Transverse colon (tissue), 4 donors: ENCODE measurements around the gene RTL5. TPM values are rescaled to one million over a fixed set of nuclear protein-coding genes. Genes with fewer than 3 reads are reported as not detected.

Source experiments
- DNase-seq: peaks from one replicate; pipeline ENCODE4 v3.0.0-alpha.2; 2019
- H3K27ac ChIP-seq, 4 donors: fragments of 200-600 bp; sonication (generic); 2 replicates each; pipeline ENCODE4 v1.5.1; 2016 to 2018; ENCODE audit warnings: inconsistent platforms in 4 of 4
- H3K27me3 ChIP-seq: fragments of 200-600 bp; sonication (generic); 2 replicates; pipeline ENCODE4 v1.5.1; 2017; ENCODE audit warnings: inconsistent platforms
- H3K36me3 ChIP-seq, 4 donors: fragments of 200-600 bp; sonication (generic); 2 replicates each; pipeline ENCODE4 v1.5.1; 2017 to 2019; ENCODE audit warnings: inconsistent platforms in 4 of 4
- H3K4me1 ChIP-seq, 4 donors: fragments of 200-600 bp; sonication (generic); 2 replicates each; pipeline ENCODE4 v1.5.1; 2017 to 2020; ENCODE audit warnings: inconsistent platforms in 4 of 4
- H3K4me3 ChIP-seq, 4 donors: fragments of 200-600 bp; sonication (generic); 1 replicate in 1 of 4; 2 replicates in 3 of 4; pipeline versions ENCODE4 v1.5.1 to v1.6.1; 2017 to 2019; ENCODE audit warnings: inconsistent platforms in 4 of 4
- H3K9me3 ChIP-seq, 2 donors: fragments of 200-600 bp; sonication (generic); 2 replicates each; pipeline ENCODE4 v1.5.1; 2017 to 2019; ENCODE audit warnings: inconsistent platforms in 2 of 2
- EP300 ChIP-seq: sonication (generic); formaldehyde crosslinking; IDR thresholded peaks from one replicate; pipeline ENCODE4 v1.6.1; 2017; ENCODE audit warnings: antibody characterized with exemption, low read depth
- POLR2A ChIP-seq: fragments of 450-650 bp; IDR thresholded peaks from one replicate; pipeline ENCODE4 v1.6.1; 2016; ENCODE audit warnings: antibody characterized with exemption, mild to moderate bottlenecking, moderate library complexity
- POLR2AphosphoS5 ChIP-seq, 3 donors: sonication (generic); formaldehyde crosslinking; IDR thresholded peaks; one replicate each; pipeline ENCODE4 v1.6.1; 2016; ENCODE audit warnings: antibody characterized with exemption in 3 of 3
- WGBS, 2 donors: methylation state at CpG; one replicate each; pipeline ENCODE4 v1.1.5; 2018; ENCODE audit warnings: low coverage in 1 of 2; 5-methylcytosine and 5-hydroxymethylcytosine counted together
- in situ Hi-C, 4 donors: fragments of 200-750 bp; cut with MboI; loops; one replicate each; pipeline versions ENCODE4 v1.15.0 to v1.15.1; 2017; ENCODE audit warnings: low sequenced_read_pairs in 3 of 4, low pct_ligation_motif_present in 1 of 4, low pct_unique_long_range_greater_than_20kb in 1 of 4
- intact Hi-C: fragments of 100-400 bp; cut with DNase I; formaldehyde crosslinking; loops from one replicate; pipeline ENCODE4 v1.15.1; 2023; ENCODE audit warnings: low total_unique reads
- total RNA-seq, 4 donors: library from RNA; depleted of rRNA; stranded (reverse); fragments of >200 nt; gene quantifications; one replicate each; pipeline ENCODE4 v1.1.0, GENCODE V29; 2016
- TF ChIP-seq, protein P1 (sequence below), 5 experiments: fragments of 200-600 bp in 3 of 5; fragments of 450-650 bp in 2 of 5; sonication (generic) in 3 of 5; IDR thresholded peaks; 1 replicate in 2 of 5; 2 replicates in 3 of 5; pipeline ENCODE4 v1.5.1; 2016 to 2017; ENCODE audit warnings: antibody characterized with exemption in 5 of 5, inconsistent platforms in 3 of 5, mild to moderate bottlenecking in 2 of 5, moderate library complexity in 1 of 5

Gene RTL5
- total RNA-seq, 4 donors from 2014 or later, result 1.3 to 6.0 (median 2.5) TPM

DNA sequence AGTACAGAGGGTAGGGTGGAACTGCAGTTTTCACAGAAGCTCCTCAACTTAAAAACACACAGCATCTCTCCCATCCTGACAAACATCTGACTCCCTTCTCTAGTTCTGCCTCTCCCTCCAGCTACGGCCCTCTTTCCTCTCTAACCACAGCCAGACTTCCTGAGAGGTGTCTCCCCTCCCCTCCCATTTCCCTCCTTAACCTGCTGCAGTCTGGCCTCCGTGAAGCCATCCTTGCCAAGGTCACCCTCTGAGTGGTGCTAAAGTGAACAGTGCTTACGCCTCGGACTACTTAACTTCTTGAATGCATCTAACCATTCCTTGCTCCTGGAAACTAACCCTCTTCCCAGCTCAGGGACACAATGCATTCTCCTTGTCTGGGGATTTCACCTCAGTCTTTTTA lies 53.3 kb downstream of the RTL5 start:
- Histone ChIP-seq H3K36me3 (no peaks in the 10 kb centered on the region), H3K27me3 (no peaks in the 10 kb centered on the region), H3K9me3 (no peaks in the 10 kb centered on the region), H3K4me3 (no peak overlapping the region), H3K27ac (no peak overlapping the region), H3K4me1 (no peaks in the 10 kb centered on the region)
- no peak for DNase-seq
- intact Hi-C loops, result no loop called here
- in situ Hi-C loops, result no loop called here
- TF ChIP-seq POLR2A (no peak), EP300 (no peak), POLR2AphosphoS5 (IDR thresholded peaks at IDR 0.05) (no peak)
- TF ChIP-seq, protein P1, sequence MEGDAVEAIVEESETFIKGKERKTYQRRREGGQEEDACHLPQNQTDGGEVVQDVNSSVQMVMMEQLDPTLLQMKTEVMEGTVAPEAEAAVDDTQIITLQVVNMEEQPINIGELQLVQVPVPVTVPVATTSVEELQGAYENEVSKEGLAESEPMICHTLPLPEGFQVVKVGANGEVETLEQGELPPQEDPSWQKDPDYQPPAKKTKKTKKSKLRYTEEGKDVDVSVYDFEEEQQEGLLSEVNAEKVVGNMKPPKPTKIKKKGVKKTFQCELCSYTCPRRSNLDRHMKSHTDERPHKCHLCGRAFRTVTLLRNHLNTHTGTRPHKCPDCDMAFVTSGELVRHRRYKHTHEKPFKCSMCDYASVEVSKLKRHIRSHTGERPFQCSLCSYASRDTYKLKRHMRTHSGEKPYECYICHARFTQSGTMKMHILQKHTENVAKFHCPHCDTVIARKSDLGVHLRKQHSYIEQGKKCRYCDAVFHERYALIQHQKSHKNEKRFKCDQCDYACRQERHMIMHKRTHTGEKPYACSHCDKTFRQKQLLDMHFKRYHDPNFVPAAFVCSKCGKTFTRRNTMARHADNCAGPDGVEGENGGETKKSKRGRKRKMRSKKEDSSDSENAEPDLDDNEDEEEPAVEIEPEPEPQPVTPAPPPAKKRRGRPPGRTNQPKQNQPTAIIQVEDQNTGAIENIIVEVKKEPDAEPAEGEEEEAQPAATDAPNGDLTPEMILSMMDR (IDR thresholded peaks at IDR 0.05), result no peak
- 61% methylated on average over 4 of the region's 4 CpGs; no CpG with 5 or more reads in 1 of the 2 donors for WGBS, 2 donors

Other genes with a start within 250 kb of the RTL5 start
- 1 to 10 TPM; 1.6 to 6.0 (median 3.6) TPM for gene NHSL2, start 221.1 kb downstream of the RTL5 start, total RNA-seq
- 10 to 100 TPM in 1 of 4 donors, 1 to 10 TPM in 1, under 1 TPM in 1, not detected in 1; 1.00 to 15.2 (median 8.1) TPM for gene PIN4, start 49.8 kb upstream of the RTL5 start, total RNA-seq
- 1 to 10 TPM in 1 of 4 donors, under 1 TPM in 2, not detected in 1; 0.32 to 1.4 (median 0.41) TPM for gene ERCC6L, start 107.1 kb upstream of the RTL5 start, total RNA-seq
- 100 to 1,000 TPM; 236 to 847 (median 543) TPM for gene RPS4X, start 145.3 kb upstream of the RTL5 start, total RNA-seq
- 10 to 100 TPM in 1 of 4 donors, under 1 TPM in 1, not detected in 2; 0.82 to 24.3 TPM for gene CITED1, start 174.0 kb upstream of the RTL5 start, total RNA-seq